ENCODE results near the gene TMEM203.

The TMEM203 gene

DNA sequence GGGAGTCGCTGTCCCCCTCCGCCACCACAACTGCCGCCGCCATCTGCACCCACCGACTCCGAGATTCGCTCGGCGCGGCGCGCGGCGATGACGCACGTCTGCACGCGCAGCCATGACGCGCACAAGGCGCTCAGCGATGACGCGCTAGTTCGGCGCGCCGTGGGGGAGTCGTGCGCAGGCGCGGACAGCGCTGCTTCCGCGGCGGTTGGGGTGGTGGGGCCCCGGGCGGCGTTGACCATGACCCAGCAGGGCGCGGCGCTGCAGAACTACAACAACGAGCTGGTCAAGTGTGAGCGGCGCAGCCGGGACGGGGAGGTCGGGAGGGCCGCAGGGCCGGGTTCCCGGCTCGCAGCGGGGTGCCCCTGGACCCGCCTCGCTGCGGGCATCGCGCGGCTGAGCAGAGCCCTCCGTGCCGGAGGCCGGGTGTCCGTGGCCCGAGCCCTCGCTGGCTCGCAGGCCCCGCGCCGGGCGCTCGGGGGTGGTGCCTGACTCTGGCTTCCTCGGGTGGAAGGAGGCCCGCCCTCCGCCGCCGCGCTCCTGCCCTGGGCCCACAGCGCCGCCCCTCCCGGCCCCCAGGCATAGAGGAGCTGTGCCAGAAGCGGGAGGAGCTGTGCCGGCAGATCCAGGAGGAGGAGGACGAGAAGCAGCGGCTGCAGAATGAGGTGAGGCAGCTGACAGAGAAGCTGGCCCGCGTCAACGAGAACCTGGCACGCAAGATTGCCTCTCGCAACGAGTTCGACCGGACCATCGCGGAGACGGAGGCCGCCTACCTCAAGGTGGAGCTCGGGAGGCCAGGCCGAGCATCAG is 16.8 kb downstream of the TMEM203 start, which contains the start of the genes ANAPC2 and SSNA1:
Gene ANAPC2 (minus strand): TSS at position 71 of the 807 bp plus-strand sequence. CDS start 28 bp downstream, at position 43.
Gene SSNA1 (plus strand): TSS at position 187 of the 807 bp plus-strand sequence. CDS start 51 bp downstream, at position 238.
- H3K36me3 Mint-ChIP-seq: peaks cover 23% of the 10 kb centered on the region

DNA sequence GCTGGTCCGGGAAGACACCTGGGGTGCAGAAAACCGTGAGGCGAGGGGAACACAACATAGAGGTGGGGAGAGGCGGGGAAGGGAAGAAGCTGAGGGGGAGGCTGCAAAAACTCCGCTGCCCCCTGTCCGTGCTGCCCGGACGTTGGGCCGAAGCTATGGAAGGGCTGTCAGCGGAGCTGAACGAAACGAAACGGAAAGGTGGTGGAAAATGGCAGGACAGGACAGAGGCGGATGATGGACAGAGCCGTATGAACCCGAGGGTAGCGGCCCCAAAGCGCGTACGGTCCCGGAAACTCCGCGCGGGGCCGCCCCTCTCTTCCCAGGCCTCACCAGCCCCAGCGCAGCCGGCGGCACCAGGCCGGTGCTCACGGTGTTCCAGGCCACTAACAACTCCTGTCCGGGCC is 17.4 kb downstream of the TMEM203 start:
- H3K4me1 Mint-ChIP-seq: peaks cover 56% of the 10 kb centered on the region
- peaks cover 29% of the 10 kb centered on the region for H3K36me3 Mint-ChIP-seq
- ATAC-seq: no peak
- H3K27me3 Mint-ChIP-seq: no peaks in the 10 kb centered on the region
- H3K27ac Mint-ChIP-seq: peak overlapping the region; percentile 87
- peak overlapping the region; percentile 95 for H3K4me3 Mint-ChIP-seq
- no peaks in the 10 kb centered on the region for H3K9me3 Mint-ChIP-seq

More for the DNA sequence above, 16.8 kb downstream of the TMEM203 start, which contains the start of the genes ANAPC2 and SSNA1:
- ATAC-seq: peak; percentile 91
- Mint-ChIP-seq H3K9me3 (no peaks in the 10 kb centered on the region), H3K27ac (peak within 1 kb of the TSS; percentile 87), H3K27me3 (no peaks in the 10 kb centered on the region), H3K4me3 (peak within 1 kb of the TSS; percentile 95), H3K4me1 (peaks cover 56% of the 10 kb centered on the region)

DNA sequence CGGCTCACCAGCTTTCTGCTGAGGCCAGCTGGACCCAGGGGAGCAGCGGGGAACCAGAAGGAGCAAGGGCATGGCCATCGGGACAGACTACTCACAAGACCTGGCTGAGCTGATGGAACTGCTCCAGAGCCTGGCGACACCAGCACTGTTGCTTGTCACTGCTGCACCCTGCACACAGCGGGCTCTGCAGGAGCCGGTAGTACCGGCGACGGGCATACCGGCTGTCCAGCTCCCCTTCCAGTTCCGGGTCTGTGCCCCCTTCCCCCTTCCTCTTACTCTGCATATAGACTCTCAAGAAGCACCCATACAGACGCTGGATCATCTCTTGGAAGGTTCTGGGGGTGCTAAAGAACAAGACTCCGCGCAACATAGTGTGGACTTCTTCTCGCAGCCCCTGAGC is 18.1 kb downstream of the TMEM203 start:
- ATAC-seq: no peak
- Mint-ChIP-seq H3K27ac (peak overlapping the region; percentile 87), H3K9me3 (no peaks in the 10 kb centered on the region), H3K4me1 (peaks cover 56% of the 10 kb centered on the region), H3K27me3 (no peaks in the 10 kb centered on the region), H3K4me3 (peak overlapping the region; percentile 95), H3K36me3 (peaks cover 36% of the 10 kb centered on the region)

DNA sequence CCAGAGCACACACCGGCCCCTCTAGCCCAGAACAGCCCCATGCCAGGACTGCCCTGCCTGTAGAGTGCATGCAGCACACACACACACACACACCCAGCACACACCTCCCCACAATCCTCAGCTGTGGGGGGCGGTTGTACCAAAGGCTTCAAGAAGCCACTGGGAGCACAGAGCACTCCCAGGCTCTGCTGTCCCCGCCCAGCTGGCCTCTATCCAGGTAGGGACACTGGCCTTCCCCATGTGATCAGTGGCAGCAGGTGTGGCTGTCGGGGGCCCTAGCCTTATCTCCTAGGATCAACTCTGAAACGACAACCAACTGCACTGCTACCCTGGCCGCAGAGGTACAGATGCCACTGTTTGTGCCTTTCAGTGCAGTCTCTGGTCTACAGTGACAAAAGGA is 19.1 kb downstream of the TMEM203 start:
- Mint-ChIP-seq H3K4me3 (peak overlapping the region; percentile 95), H3K4me1 (peaks cover 56% of the 10 kb centered on the region), H3K36me3 (peaks cover 42% of the 10 kb centered on the region), H3K27ac (no peak overlapping the region), H3K27me3 (no peaks in the 10 kb centered on the region), H3K9me3 (no peaks in the 10 kb centered on the region)
- no peak for ATAC-seq

DNA sequence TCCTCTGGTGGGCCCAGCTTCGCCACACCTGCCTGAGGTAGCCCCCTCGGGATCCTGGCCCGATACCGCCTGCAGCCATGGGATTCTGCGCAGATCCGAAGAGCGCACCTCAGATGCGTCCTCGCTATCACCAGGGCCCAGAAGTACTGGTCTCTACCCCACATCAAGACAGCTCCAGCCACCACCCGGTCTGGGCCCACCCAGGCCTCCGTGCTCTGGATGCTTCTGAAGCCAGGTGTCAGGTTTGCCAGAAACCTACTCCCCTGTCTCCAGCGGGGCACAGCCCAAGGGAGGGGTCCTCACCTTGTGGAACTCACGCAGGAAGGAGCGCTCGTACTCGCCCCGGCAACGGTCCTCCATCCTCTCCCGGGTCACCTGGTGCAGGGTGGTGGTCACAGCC is 19.5 kb downstream of the TMEM203 start:
- Mint-ChIP-seq H3K36me3 (peaks cover 37% of the 10 kb centered on the region), H3K27ac (no peak overlapping the region), H3K4me1 (peaks cover 52% of the 10 kb centered on the region), H3K4me3 (no peak overlapping the region), H3K9me3 (no peaks in the 10 kb centered on the region), H3K27me3 (no peaks in the 10 kb centered on the region)
- no peak for ATAC-seq

DNA sequence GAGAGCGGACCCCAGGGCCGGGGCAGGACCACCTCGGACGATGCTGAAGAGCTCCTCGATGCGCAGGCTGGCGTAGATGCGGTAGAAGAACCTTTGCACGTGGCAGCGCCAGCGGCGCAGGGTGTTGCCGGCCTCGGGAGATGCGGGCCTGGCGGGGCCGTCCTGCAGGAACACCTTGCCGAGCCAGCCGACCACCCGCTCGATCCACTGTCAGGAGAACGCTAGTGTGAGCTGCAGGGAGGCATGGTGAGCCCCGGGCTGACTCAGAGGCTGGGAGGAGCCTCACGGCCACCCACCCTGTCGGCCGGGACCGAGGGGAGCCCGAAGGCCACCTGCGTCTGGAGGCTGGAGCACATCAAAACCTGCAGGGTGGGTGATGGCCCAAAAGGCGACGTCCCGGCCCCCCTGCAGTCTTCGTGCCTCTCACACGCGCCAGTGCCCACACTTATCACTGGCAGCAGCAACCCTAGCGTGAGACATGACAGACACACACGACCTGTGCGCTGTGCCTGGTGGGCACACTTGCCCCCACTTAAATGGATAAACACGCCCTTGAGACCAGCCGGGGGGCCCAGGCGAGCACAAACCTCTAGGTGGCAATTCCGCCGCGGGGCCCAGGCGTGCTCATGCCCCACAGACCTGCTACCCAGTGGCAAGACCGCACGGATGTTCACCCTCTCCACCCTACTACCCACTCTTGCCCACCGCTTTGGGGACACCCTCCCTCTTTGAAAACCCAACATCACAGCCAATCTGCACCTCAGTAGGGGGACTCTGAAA is 20.4 kb downstream of the TMEM203 start:
- ATAC-seq: no peak
- no peak overlapping the region for H3K4me3 Mint-ChIP-seq
- H3K4me1 Mint-ChIP-seq: peaks cover 47% of the 10 kb centered on the region
- H3K27ac Mint-ChIP-seq: no peak overlapping the region
- no peaks in the 10 kb centered on the region for H3K9me3 Mint-ChIP-seq
- peaks cover 35% of the 10 kb centered on the region for H3K36me3 Mint-ChIP-seq
- no peaks in the 10 kb centered on the region for H3K27me3 Mint-ChIP-seq

DNA sequence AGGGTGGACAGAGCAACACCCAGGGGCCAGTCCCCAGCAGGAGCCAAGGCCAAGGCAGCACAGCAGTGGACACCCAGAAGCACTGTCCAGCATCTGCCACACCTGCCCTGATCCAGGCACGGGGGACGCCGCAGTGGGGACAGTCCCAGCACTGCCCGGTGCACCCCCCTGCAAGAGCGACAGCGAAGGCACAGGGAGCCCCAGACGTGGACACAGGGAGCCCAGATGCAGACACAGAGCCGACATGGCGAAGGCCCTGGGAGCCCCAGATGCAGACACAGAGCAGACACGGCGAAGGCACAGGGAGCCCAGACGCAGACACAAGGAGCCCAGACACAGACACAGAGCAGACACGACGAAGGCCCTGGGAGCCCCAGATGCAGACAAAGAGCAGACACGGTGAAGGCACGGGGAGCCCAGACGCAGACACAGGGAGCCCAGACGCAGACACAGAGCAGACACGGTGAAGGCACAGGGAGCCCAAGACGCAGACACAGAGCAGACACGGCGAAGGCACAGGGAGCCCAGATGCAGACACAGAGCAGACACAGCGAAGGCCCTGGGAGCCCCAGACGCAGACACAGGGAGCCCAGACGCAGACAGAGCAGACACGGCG is 21.4 kb downstream of the TMEM203 start:
- H3K27ac Mint-ChIP-seq: no peak overlapping the region
- no peak overlapping the region for H3K4me3 Mint-ChIP-seq
- peaks cover 45% of the 10 kb centered on the region for H3K36me3 Mint-ChIP-seq
- no peaks in the 10 kb centered on the region for H3K27me3 Mint-ChIP-seq
- no peaks in the 10 kb centered on the region for H3K9me3 Mint-ChIP-seq
- ATAC-seq: no peak
- peaks cover 39% of the 10 kb centered on the region for H3K4me1 Mint-ChIP-seq

DNA sequence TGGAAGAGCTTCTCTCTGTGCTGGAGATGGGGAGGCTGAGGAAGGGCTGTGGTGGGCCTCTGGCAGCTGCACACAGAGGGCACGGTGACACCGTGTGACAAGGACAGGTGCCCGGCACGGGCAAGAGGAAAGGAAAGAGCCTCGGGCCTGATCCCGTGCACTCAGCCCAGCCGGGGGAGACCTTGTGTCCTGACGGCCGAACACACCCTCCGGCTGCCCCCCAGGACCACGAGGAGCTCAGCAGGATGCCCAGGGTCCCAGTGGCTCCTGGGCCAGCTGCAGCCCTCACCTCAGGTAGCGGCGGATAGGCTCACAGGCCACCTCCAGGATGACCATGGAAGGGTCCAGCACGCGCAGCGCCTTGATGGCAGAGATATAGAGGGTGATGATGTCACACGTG is 22.6 kb downstream of the TMEM203 start:
- Mint-ChIP-seq H3K36me3 (peaks cover 47% of the 10 kb centered on the region), H3K27ac (no peak overlapping the region), H3K9me3 (no peaks in the 10 kb centered on the region), H3K4me3 (no peak overlapping the region), H3K4me1 (peaks cover 35% of the 10 kb centered on the region), H3K27me3 (no peaks in the 10 kb centered on the region)
- ATAC-seq: no peak

DNA sequence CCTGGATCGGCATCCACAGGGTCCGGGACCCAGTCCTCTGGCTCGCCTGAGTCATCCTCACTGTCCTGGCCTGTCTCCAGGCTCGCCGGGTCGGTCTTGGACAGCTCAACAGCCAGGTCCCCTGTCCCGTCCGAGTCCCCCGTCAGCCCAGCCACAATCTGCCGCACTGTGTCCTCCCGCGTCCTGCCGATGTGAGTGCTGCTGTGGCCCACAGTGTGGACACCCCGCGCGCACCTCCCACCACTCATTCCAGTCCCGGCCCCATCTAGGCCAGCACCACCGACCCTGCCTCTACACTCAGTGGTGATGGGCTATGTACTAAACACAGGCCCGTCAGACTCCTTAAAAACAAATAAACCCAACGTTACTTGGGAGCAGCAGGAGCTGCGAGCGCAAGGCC is 23.8 kb downstream of the TMEM203 start:
- no peak for ATAC-seq
- Mint-ChIP-seq H3K27me3 (no peaks in the 10 kb centered on the region), H3K4me1 (peaks cover 24% of the 10 kb centered on the region), H3K36me3 (peaks cover 57% of the 10 kb centered on the region), H3K4me3 (no peak overlapping the region), H3K27ac (no peak overlapping the region), H3K9me3 (no peaks in the 10 kb centered on the region)

DNA sequence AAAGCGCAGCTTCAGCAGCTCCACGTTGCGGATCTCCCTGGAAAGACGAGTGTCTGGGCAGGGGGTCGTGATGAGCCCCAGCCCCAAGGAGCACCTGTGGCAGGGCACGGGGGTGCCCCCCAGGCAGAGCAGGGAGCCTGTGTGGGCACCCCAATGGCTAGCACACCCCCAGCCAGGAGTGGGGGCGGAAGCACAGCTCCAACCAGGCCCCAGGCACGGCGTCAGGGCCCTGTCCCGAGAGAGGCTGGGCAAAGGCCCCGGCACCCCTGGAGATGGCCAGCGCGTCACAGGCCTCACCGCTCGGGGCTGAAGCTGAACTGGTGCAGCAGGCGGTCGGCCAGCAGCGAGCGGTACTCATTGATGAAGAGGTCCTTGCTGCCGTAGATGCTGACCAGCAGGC is 25.0 kb downstream of the TMEM203 start:
- Mint-ChIP-seq H3K27ac (no peak overlapping the region), H3K4me3 (no peak overlapping the region), H3K9me3 (no peaks in the 10 kb centered on the region), H3K27me3 (no peaks in the 10 kb centered on the region), H3K36me3 (peaks cover 59% of the 10 kb centered on the region), H3K4me1 (peaks cover 22% of the 10 kb centered on the region)
- ATAC-seq: no peak

DNA sequence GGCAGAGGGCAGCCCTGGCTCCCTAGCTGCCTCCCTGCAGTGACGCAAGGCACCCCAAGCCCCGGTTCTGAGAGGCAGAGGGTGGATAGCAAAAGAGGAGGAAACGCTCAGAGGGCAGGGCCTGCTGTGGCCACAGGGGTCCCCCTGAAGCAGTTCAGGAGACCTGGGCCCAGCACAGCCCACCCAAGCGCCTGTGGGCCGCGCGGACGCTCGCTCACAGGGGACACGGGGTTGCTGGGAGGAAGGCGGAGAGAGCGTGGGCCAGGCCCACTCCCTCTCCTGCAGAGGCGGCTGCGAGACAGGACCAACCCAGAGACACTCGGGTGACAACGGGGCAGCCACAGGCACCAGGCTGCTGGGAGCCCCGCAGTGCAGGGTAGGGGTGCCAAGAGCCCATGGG is 25.7 kb downstream of the TMEM203 start:
- Mint-ChIP-seq H3K27ac (no peak overlapping the region), H3K36me3 (peaks cover 58% of the 10 kb centered on the region), H3K27me3 (no peaks in the 10 kb centered on the region), H3K4me1 (peaks cover 17% of the 10 kb centered on the region), H3K9me3 (no peaks in the 10 kb centered on the region), H3K4me3 (no peak overlapping the region)
- ATAC-seq: no peak

DNA sequence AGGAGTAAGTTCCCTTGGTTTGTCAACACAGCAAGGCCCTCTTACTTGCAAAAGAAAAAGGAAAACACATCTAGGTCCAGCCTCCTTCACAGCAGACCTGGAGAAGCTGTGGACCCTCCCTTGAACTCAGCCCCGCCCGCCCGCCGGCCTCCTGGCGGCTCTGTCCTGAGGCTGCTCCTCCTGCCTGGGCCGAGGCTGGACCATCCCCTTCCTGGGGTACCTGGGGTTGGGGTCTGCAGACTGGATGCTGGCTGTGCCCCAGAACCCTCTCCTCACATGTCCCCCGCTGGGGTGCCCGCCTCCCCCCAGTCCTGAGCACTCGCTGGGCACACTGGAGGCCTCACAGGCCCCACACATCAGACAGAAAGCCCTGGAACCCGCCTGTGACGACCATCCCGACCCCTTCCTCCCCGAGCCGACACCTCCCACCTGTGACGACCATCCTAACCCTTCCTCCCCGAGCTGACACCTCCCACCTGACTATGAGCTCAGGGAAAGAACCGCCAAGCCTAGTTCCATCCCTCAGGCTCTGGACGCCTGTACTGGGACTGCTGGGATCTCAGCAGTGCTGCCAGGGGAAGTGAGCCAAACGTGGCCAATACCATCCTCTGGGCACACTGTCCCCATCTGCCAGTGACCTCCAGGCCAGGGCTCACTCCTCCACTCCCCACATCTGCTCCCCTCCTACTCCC is 26.4 kb downstream of the TMEM203 start:
- Mint-ChIP-seq H3K36me3 (peaks cover 51% of the 10 kb centered on the region), H3K4me3 (no peak overlapping the region), H3K27me3 (no peaks in the 10 kb centered on the region), H3K9me3 (no peaks in the 10 kb centered on the region), H3K4me1 (peaks cover 10% of the 10 kb centered on the region), H3K27ac (no peak overlapping the region)
- ATAC-seq: no peak

DNA sequence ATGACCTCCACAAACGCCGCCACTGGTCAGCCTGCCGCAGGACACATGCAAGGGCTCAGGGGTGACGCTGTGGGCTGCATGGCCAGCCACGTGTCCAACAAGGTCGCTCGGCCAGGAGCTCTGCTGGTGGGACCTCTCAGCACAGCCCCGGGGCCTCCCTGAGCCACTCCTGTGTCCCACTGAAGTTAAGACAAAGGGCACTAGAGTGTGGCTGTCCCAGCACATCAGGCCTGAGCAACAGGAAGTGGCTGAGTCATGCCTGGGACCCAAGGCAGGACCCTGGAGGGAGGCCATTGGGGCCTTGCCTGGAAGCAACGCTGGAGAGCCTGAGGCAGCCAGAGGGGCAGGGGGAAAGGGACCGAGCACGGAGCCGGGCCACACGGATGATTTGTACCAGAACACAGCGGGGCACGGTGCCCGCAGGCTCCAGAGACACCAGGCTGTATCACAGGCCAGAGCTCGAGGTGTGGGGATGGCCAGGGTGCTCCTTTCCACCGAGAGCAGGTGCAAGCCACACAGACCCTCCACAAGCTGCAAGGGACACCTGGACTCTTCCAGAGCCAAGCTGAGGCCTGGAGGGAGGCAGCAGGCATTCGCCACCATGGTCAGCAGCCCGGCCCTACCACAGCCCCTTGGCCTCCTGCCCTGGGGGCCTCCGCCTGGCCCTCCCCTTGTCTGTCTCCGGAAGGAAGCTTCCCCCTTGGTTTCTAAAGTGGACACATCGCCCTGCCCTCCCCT is 27.1 kb downstream of the TMEM203 start:
- Mint-ChIP-seq H3K4me1 (peaks cover 8% of the 10 kb centered on the region), H3K4me3 (no peak overlapping the region), H3K27me3 (peaks cover 3% of the 10 kb centered on the region), H3K36me3 (peaks cover 44% of the 10 kb centered on the region), H3K27ac (no peak overlapping the region), H3K9me3 (no peaks in the 10 kb centered on the region)
- ATAC-seq: no peak
